GM18508 (cell line): ENCODE data around the gene RBM26.
"Not testable (repeated sequence)": the region's sequence is repeated elsewhere in the genome, so short reads cannot be mapped to it uniquely, and the experiment has no call there.

ENCODE experiments used
- ATAC-seq: cut with Tn5 transposase; IDR thresholded peaks from one replicate; pipeline ENCODE4 v1.9.1; 2021; ENCODE audit warnings: moderate number of reproducible peaks; ENCODE audit not compliant: insufficient read depth, unreplicated experiment

Gene RBM26

DNA sequence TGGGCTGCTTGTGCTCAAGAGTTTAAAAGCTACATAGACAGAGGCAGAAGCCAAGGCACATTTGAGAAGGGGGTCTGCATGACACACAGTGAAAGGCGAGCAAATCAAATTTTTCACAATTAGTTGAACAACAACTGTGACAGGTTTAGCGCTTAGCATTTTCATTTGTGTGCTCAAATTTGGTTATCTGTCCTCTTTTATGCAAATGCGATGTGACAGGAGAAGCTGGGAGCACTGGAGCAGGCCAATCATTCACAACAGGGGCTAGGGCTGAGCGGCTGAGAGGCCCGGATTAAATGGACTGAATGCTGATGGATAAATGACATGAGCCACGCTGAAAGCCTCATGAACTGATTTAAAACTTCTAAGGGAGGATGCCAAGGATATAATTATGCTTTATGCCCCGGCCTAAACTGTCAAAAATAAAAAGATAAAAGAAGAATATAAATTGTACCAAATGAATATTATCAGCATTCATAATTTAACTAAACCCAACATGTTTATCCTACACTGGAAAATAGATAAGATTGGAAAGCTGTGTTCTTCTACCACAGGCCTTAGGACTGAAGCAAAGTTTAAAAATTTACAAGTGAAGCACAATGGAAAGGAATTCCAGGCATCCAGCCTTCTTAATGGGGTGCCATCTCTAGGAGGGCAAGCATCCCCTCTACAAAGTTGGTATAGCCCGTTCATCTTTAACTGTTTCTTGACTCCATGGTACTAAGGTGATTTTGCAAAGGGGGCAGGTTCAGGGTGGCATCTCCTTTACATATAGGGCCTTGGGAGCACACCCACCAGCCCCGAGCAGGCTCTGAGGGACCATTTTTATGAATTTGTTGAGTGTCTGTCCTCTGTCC, 117.9 kb downstream of the RBM26 start:
- no peak for ATAC-seq

DNA sequence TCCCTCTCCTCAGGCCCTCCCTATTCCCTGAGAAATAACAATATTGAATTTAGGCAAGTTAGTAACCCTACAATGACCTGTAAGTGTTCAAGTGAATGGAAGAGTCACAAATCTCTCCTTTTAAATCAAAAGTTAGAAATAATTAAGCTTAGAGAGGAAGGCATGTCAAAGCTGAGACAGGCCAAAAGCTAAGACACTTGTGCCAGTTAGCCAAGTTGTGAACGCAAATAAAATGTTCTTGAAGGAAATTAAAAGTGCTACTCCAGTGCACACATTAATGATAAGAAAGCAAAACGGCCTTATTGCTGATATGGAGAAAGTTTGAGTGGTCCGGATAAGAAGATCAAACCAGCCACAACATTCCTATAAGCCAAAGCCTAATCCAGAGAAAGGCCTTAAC, 120.9 kb downstream of the RBM26 start:
- ATAC-seq = no peak

DNA sequence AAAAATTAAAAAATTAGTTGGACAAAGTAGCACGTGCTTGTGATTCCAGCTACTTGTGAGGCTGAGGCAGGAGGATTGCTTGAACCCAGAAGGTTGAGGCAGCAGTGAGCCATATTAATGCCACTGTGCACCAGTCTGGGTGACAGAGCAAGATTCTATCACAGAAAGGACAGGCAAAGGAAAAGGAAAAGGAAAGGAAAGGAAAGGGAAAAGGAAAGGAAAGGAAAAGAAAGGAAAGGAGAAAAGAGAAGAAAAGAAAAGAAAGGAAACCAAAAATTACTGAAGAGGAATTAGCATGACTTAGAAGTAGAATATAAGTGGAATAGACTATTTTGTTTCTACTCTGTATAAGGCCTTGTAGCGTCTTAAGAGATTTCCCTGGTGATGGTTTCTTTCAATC, 122.3 kb downstream of the RBM26 start:
- ATAC-seq = no peak

DNA sequence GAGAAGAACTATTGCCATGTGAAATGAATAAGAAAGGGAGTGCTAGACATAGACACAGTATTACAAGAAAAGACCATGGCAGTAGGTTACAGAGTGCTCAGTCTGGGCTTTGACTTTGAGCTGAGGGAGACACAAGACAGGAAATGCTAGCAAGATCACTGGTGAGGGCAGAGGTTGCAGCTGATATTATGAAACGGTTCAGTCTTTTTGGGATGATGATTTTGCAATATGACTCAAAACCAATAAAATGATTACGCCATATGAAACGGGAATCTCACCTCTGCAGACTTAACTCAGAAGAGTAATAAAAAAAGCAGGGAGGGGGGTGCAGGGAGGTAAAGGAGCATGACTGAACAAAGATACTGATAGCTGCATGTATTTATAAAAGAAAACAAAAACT, 123.1 kb downstream of the RBM26 start:
- ATAC-seq = no peak

DNA sequence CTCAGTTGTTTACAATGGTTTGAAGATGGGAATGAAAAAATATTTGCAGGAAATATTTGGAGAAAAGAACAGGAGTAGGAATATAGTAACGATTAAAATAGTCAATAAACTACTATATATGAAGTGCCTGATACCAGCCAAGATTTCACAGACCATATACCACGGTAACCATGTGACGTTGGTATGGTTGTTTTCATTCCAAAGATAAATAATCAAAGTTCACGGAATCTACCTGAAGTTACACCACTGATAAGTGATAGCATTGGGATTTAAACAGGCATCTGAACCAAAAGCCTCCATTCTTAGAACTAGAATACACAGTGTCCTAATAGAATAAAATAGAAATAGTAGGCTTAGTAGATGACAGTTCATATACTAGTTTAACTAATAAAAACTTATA, 123.5 kb downstream of the RBM26 start:
- ATAC-seq = no peak

DNA sequence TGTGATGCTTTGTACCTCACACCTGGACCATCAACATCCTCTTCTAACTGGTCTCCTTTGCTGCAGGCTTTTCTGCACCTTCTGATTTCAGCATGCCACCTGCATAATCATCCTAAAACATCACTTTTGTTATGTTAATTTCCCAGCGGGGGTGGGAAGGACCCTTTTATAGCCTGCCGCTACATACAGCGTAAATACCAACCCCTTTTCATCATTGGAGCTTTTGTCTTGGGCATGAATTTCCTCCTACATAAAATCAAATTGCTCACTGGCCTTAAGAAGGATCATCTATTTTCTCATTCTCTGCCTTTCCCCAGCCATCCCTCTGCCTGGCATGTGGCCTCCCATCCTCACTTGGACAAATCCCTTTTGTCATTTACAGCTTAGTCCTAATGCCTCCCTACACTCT, 124.7 kb downstream of the RBM26 start:
- ATAC-seq = no peak

DNA sequence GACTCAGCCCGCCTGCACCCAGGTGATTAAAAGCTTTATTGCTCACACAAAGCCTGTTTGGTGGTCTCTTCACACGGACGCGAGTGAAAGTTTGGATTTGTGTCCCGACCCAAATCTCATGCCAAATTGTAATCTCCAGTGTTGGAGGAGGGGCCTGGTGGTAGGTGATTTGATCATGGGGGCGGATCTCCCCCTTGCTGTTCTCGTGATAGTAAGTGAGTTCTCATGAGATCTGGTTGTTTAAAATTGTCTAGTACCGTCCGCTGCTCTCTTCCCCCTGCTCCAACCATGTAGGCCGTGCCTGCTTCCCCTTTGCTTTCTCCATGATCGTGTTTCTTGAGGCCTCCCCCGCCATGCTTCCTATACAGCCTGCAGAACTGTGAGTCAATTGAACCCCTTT, 126.3 kb downstream of the RBM26 start:
- not testable (repeated sequence) for ATAC-seq

DNA sequence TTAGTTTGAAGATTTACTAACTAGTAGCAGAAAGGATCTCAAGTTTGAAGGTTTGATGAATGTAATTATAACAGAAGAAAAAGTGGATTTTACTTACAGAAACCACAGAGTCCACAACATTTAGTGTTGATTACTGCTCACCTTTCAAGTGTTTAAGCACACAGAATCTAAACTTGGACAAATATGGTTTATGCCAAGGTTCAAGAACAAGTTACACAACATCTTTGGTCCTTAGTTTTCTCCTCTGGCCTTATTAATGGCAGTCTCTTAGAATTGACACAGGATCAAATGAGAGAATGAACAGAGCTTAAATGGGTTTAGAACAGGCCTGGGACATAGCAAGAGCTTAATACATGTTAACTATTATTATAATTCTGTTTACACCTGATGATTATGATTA, 133.0 kb downstream of the RBM26 start:
- no peak for ATAC-seq

DNA sequence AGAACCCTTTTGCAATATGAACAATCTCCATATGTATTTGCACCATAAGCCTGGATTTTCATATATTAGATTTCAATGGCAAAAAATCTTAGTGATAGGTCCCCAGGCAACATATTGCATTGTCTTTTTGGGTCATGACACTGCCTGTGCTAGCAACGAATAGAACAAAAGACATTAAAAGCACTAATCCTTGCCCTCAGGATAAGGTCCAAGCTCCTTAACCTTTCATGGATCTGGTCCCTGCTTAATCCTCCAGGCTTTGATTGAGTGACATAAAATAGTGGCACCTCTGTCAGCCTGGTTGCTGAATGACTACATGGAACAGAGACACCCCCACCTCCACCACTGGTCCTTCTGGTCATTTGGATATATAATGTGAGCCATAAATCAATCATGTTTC, 134.4 kb downstream of the RBM26 start:
- no peak for ATAC-seq

DNA sequence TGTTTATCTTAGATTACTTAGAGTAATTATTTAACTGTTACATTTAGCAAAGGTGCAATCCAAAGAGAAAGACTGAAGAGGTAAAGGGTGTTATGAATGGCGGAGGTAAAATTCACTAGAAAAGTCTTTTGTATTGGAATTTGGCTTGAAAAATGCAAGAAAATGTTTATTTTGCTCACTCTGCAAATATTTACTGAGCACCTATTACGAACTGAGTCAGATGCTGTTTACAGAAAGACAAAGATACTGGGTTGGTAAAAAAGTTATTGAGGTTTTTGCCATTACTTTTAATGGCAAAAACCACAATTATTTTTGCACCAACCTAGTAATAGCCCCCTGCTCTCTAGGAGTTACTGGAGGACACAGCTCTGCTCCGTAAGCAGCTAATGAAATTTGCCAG, 135.2 kb downstream of the RBM26 start:
- ATAC-seq = no peak
